Posterior cingulate gyrus (tissue), 11 donors: ENCODE measurements around the gene TSPAN18.
A peak's percentile ranks its signal among the peaks of the same experiment; 100 is the strongest.

Source experiments
- DNase-seq, 10 donors: peaks; one replicate each; pipeline versions ENCODE4 v3.0.0 to v3.0.0-alpha.2; 2020 to 2021; ENCODE audit warnings: mixed read lengths in 3 of 10
- intact Hi-C: fragments of 100-400 bp; cut with DNase I; formaldehyde crosslinking; loops from one replicate; pipeline ENCODE4 v1.15.1; 2023

TSPAN18 gene

GRCh38 chr11:44980533-44981427 lies 254.0 kb downstream of the TSPAN18 start:
- peak in 2 of 10 donors; percentile 62 to 70 for DNase-seq
- intact Hi-C loops = no loop called here
